HepG2 (cell line): ENCODE data around the gene CD93. TPM values are rescaled to one million over a fixed set of nuclear protein-coding genes. Genes with fewer than 3 reads are reported as not detected.

Experiments used
- ATAC-seq: fragments of 200-7000 bp; cut with Tn5 transposase; 3 replicates; pipeline ENCODE4 v1.9.1; 2020; ENCODE audit warnings: mild to moderate bottlenecking, moderate library complexity
- BruUV-seq: library from RNA; stranded (reverse); fragments of 400-500 nt; replicated peaks from 2 replicates; lab custom pipeline; 2021; lab: Mats Ljungman, UMichigan
- CTCF ChIA-PET: fragments of 300-600 bp; formaldehyde crosslinking; extraction: SDS; loops from one replicate; lab custom pipeline; 2021; ENCODE audit warnings: low total read pairs, inconsistent platforms, low intra/inter-chr PET ratio; lab: Yijun Ruan, JAX
- POLR2A ChIA-PET: fragments of 350-600 bp; sonication (Branson Sonifier 250); formaldehyde crosslinking; loops from one replicate; lab custom pipeline; 2020; ENCODE audit warnings: antibody characterized with exemption, inconsistent platforms; lab: Yijun Ruan, JAX
- DNase-seq: peaks from one replicate; pipeline ENCODE4 v3.0.0-alpha.2; 2015; ENCODE audit warnings: low spot score
- FAIRE-seq: peaks from 3 replicates; lab custom pipeline; 2011; peaks lifted over from hg19 to GRCh38; lab: Jason Lieb, UNC
- H2AFZ ChIP-seq: one replicate; pipeline ENCODE4 v1.6.1; 2011; ENCODE audit warnings: low read length, inconsistent platforms
- H3K27ac ChIP-seq: fragments of 300-600 bp; 3 replicates; pipeline ENCODE4 v1.8.0; 2011; ENCODE audit warnings: mixed run types, mild to moderate bottlenecking, mixed read lengths, low read length, inconsistent platforms; ENCODE audit not compliant: insufficient read depth; ENCODE audit errors: extremely low read length
- H3K27me3 ChIP-seq, 2 experiments: fragments of 200-600 bp in 1 of 2; 2 replicates in 1 of 2; 3 replicates in 1 of 2; pipeline versions ENCODE4 v1.6.0 to v1.8.0; 2011; ENCODE audit warnings: low read length in 2 of 2, mild to moderate bottlenecking in 2 of 2, moderate library complexity in 2 of 2, inconsistent platforms in 1 of 2; ENCODE audit not compliant: insufficient read depth in 2 of 2, control insufficient read depth in 1 of 2
- H3K36me3 ChIP-seq, 2 experiments: fragments of 200-600 bp in 1 of 2; replicated peaks in 1 of 2; 2 replicates in 1 of 2; 3 replicates in 1 of 2; pipeline versions ENCODE4 v1.5.1 to v1.8.0; 2011; ENCODE audit warnings: low read length in 2 of 2, inconsistent platforms in 1 of 2; ENCODE audit not compliant: insufficient read depth in 2 of 2, control insufficient read depth in 1 of 2
- H3K4me1 ChIP-seq: 2 replicates; pipeline ENCODE4 v1.5.1; 2012; ENCODE audit warnings: low read length, inconsistent platforms; ENCODE audit not compliant: insufficient read depth
- H3K4me2 ChIP-seq: 2 replicates; pipeline ENCODE4 v1.6.0; 2011; ENCODE audit warnings: low read depth, low read length, inconsistent platforms
- H3K4me3 ChIP-seq, 3 experiments: fragments of 200-600 bp in 1 of 3; sonication (generic), shearing (Covaris generic) in 1 of 3; replicated peaks in 1 of 3; 2 replicates each; pipeline ENCODE4 v1.5.1; 2011 to 2016; ENCODE audit warnings: low read length in 3 of 3, inconsistent platforms in 2 of 3, low read depth in 2 of 3, mild to moderate bottlenecking in 2 of 3, control low read depth in 1 of 3, mixed read lengths in 1 of 3; ENCODE audit not compliant: insufficient read depth in 1 of 3
- H3K79me2 ChIP-seq: one replicate; pipeline ENCODE4 v1.6.1; 2011; ENCODE audit warnings: low read length, inconsistent platforms; ENCODE audit not compliant: insufficient read depth
- H3K9ac ChIP-seq: 2 replicates; pipeline ENCODE4 v1.6.0; 2011; ENCODE audit warnings: mild to moderate bottlenecking, low read depth, low read length, inconsistent platforms; ENCODE audit not compliant: insufficient read depth
- H3K9me3 ChIP-seq: 2 replicates; pipeline ENCODE4 v1.5.1; 2012; ENCODE audit warnings: mild to moderate bottlenecking, low read length
- H4K20me1 ChIP-seq: 2 replicates; pipeline ENCODE4 v1.6.0; 2011; ENCODE audit warnings: inconsistent platforms, mild to moderate bottlenecking, low read length, moderate library complexity; ENCODE audit not compliant: insufficient read depth
- CSRNP1 ChIP-seq: sonication (generic); formaldehyde crosslinking; IDR thresholded peaks from 2 replicates; pipeline ENCODE4 v1.8.1; 2023; ENCODE audit warnings: mild to moderate bottlenecking, missing genetic modification reagents
- ESRRA ChIP-seq: sonication (generic); formaldehyde crosslinking; IDR thresholded peaks from 2 replicates; pipeline ENCODE4 v1.5.1; 2020; ENCODE audit warnings: mild to moderate bottlenecking, low read depth, missing genetic modification reagents
- GPBP1L1 ChIP-seq: sonication (generic); formaldehyde crosslinking; IDR thresholded peaks from 2 replicates; pipeline ENCODE4 v1.5.0; 2020; ENCODE audit warnings: mild to moderate bottlenecking, missing genetic modification reagents
- KLF11 ChIP-seq: IDR thresholded peaks from 2 replicates; pipeline ENCODE4 v1.6.1; 2016; ENCODE audit warnings: missing compliant biosample characterization
- RXRB ChIP-seq: IDR thresholded peaks from 2 replicates; pipeline ENCODE4 v1.6.1; 2016; ENCODE audit warnings: borderline replicate concordance, missing genetic modification reagents, missing compliant biosample characterization
- ZBTB3 ChIP-seq: sonication (generic); formaldehyde crosslinking; IDR thresholded peaks from 2 replicates; pipeline ENCODE4 v1.4.0; 2020; ENCODE audit warnings: low read depth, mild to moderate bottlenecking, moderate library complexity, missing genetic modification reagents, borderline replicate concordance
- ZNF362 ChIP-seq: sonication (generic); formaldehyde crosslinking; IDR thresholded peaks from 2 replicates; pipeline ENCODE4 v1.4.0; 2020; ENCODE audit warnings: missing genetic modification reagents, mild to moderate bottlenecking, borderline replicate concordance
- ZNF484 ChIP-seq: sonication (generic); formaldehyde crosslinking; IDR thresholded peaks from 2 replicates; pipeline ENCODE4 v1.5.1; 2020; ENCODE audit warnings: mild to moderate bottlenecking, low read depth, missing genetic modification reagents, borderline replicate concordance
- WGBS: methylation state at CpG from one replicate; pipeline ENCODE4 v1.1.6; 2017; ENCODE audit warnings: low lambda C conversion rate; 5-methylcytosine and 5-hydroxymethylcytosine counted together
- in situ Hi-C: cut with HindIII; loops from 2 replicates; pipeline ENCODE4 v1.10.0; 2017; ENCODE audit warnings: low pct_unique_long_range_greater_than_20kb; ENCODE audit not compliant: extremely low pct_ligation_motif_present
- intact Hi-C: fragments of 100-400 bp; cut with micrococcal nuclease; formaldehyde crosslinking; loops from one replicate; pipeline ENCODE4 v1.10.0; 2022; ENCODE audit not compliant: unreplicated experiment
- polyA plus RNA-seq, 8 experiments: library from polyadenylated mRNA; depleted of rRNA in 3 of 8; stranded (reverse) in 7 of 8; unstranded in 1 of 8; fragments of >200 nt; fragmentation: Illumina TruSeq in 4 of 8; extraction: Trizol in 4 of 8; gene quantifications; 2 replicates each; pipeline versions ENCODE4 v1.2.1 to v1.2.3, GENCODE V29; 2011 to 2016; ENCODE audit warnings: low read depth in 4 of 8, missing spikeins in 1 of 8, mixed read lengths in 1 of 8; ENCODE audit not compliant: insufficient read depth in 1 of 8
- total RNA-seq, 5 experiments: library from RNA; depleted of rRNA; stranded (reverse); fragments of >200 nt; fragmentation: Illumina TruSeq; extraction: Trizol; gene quantifications; 2 replicates each; pipeline ENCODE4 v1.2.3, GENCODE V29; 2016; ENCODE audit warnings: low read depth in 1 of 5
- TF ChIP-seq, protein P1 (sequence below): sonication (generic); formaldehyde crosslinking; IDR thresholded peaks from 2 replicates; pipeline ENCODE4 v1.4.0; 2020; ENCODE audit warnings: mild to moderate bottlenecking, missing genetic modification reagents

The CD93 gene
- total and polyA plus RNA-seq, 2 of the 13 experiments (the other 11 are each of a cell fraction or from before 2014, with no cell fraction given): not detected

GRCh38 chr20:23128461-23129125 is 42.5 kb upstream of the CD93 start:
- Histone ChIP-seq H3K36me3 (no peaks in the 10 kb centered on the region), H2AFZ (no peak overlapping the region), H3K27ac (no peak overlapping the region), H3K9me3 (no peaks in the 10 kb centered on the region), H3K79me2 (no peaks in the 10 kb centered on the region), H3K27me3 (peaks cover 0 to 2% of the 10 kb centered on the region in 2 experiments; a peak in 2 of 5 replicates), H3K4me2 (no peak overlapping the region), H4K20me1 (no peaks in the 10 kb centered on the region)
- 17% methylated on average over 13 of the region's 13 CpGs for WGBS
- intact Hi-C loops: no loop called here
- BruUV-seq: no TSS peak
- in situ Hi-C loops: no loop called here
- POLR2A ChIA-PET: no interaction called here
- TF ChIP-seq ZNF484 (CRISPR knock-in tag) (no peak), ESRRA (CRISPR knock-in tag) (no peak), KLF11 (CRISPR knock-in tag) (no peak), ZBTB3 (CRISPR knock-in tag) (no peak), RXRB (CRISPR knock-in tag) (no peak), GPBP1L1 (CRISPR knock-in tag) (no peak), CSRNP1 (CRISPR knock-in tag) (no peak), ZNF362 (CRISPR knock-in tag) (no peak)
- TF ChIP-seq, protein P1, sequence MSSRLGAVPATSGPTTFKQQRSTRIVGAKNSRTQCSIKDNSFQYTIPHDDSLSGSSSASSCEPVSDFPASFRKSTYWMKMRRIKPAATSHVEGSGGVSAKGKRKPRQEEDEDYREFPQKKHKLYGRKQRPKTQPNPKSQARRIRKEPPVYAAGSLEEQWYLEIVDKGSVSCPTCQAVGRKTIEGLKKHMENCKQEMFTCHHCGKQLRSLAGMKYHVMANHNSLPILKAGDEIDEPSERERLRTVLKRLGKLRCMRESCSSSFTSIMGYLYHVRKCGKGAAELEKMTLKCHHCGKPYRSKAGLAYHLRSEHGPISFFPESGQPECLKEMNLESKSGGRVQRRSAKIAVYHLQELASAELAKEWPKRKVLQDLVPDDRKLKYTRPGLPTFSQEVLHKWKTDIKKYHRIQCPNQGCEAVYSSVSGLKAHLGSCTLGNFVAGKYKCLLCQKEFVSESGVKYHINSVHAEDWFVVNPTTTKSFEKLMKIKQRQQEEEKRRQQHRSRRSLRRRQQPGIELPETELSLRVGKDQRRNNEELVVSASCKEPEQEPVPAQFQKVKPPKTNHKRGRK (CRISPR knock-in tag): no peak
- TF ChIP-seq, all 625 proteins: peak for 0
- no peak for FAIRE-seq
- Histone ChIP-seq H3K4me3 (no peak overlapping the region), H3K4me1 (no peaks in the 10 kb centered on the region), H3K9ac (no peak overlapping the region)
- no peak for DNase-seq
- CTCF ChIA-PET: no interaction called here
- no peak for ATAC-seq
